Fibroblast of skin of right biceps (primary cell): Measurements from ENCODE around the gene RAB20.

Experiments used
- DNase-seq: peaks from one replicate; pipeline ENCODE4 v3.0.0-alpha.2; 2013

RAB20 gene

GRCh38 chr13:110574161-110574560, 12.6 kb upstream of the RAB20 start:
- DNase-seq = no peak

GRCh38 chr13:110572778-110573118, 11.2 kb upstream of the RAB20 start:
- no peak for DNase-seq

- DNase-seq = no peak
Observed at GRCh38 chr13:110571896-110572777, 10.6 kb upstream of the RAB20 start.

- DNase-seq = no peak
Observed at GRCh38 chr13:110570886-110571285, 9.4 kb upstream of the RAB20 start.

GRCh38 chr13:110569962-110570361, 8.4 kb upstream of the RAB20 start:
- peak; percentile 19 for DNase-seq

GRCh38 chr13:110568612-110569011, 7.1 kb upstream of the RAB20 start:
- no peak for DNase-seq

GRCh38 chr13:110566171-110566570, 4.6 kb upstream of the RAB20 start:
- DNase-seq = no peak

- no peak for DNase-seq
Observed at GRCh38 chr13:110565296-110565695, 3.8 kb upstream of the RAB20 start.

GRCh38 chr13:110564472-110564985, 3.0 kb upstream of the RAB20 start:
- no peak for DNase-seq

- no peak for DNase-seq
Observed at GRCh38 chr13:110563463-110563774, 1.9 kb upstream of the RAB20 start.

GRCh38 chr13:110562696-110563462, 1.4 kb upstream of the RAB20 start:
- no peak for DNase-seq

- no peak for DNase-seq
Observed at GRCh38 chr13:110562036-110562597, 595 bp upstream of the RAB20 start.

- peak; percentile 5 for DNase-seq
Observed at GRCh38 chr13:110560601-110561343, 750 bp downstream of the RAB20 start.

GRCh38 chr13:110559986-110560385, 1.5 kb downstream of the RAB20 start:
- DNase-seq = no peak

GRCh38 chr13:110559429-110559943, 2.0 kb downstream of the RAB20 start:
- DNase-seq = no peak

- no peak for DNase-seq
Observed at GRCh38 chr13:110557610-110558305, 3.8 kb downstream of the RAB20 start.

GRCh38 chr13:110557082-110557481, 4.4 kb downstream of the RAB20 start:
- DNase-seq = no peak

- DNase-seq = no peak
Observed at GRCh38 chr13:110556224-110556606, 5.3 kb downstream of the RAB20 start.

GRCh38 chr13:110555601-110556223, 5.8 kb downstream of the RAB20 start:
- no peak for DNase-seq

- no peak for DNase-seq
Observed at GRCh38 chr13:110554946-110555345, 6.6 kb downstream of the RAB20 start.

GRCh38 chr13:110554227-110554836, 7.2 kb downstream of the RAB20 start:
- no peak for DNase-seq
